Smooth muscle cell (in vitro differentiated cells): ENCODE data around the gene HDAC11. TPM values are rescaled to one million over a fixed set of nuclear protein-coding genes. Genes with fewer than 3 reads are reported as not detected.

ENCODE experiments used
- DNase-seq: peaks from one replicate; lab custom pipeline; 2025; ENCODE audit not compliant: unreplicated experiment; lab: John Stamatoyannopoulos, UW
- H2AFZ ChIP-seq: fragments of 200-600 bp; sonication (generic); 2 replicates; pipeline ENCODE4 v1.6.0; 2016; ENCODE audit warnings: antibody characterized with exemption, low read depth, mild to moderate bottlenecking
- H3F3A ChIP-seq: fragments of 200-600 bp; sonication (generic); 2 replicates; pipeline ENCODE4 v1.6.0; 2017; ENCODE audit warnings: antibody characterized with exemption, low read depth
- H3K27ac ChIP-seq: fragments of 200-600 bp; sonication (generic); 2 replicates; pipeline ENCODE4 v1.5.1; 2016; ENCODE audit warnings: low read depth, mild to moderate bottlenecking
- H3K27me3 ChIP-seq: fragments of 200-600 bp; sonication (generic); 2 replicates; pipeline ENCODE4 v1.6.1; 2016; ENCODE audit warnings: low read depth, mild to moderate bottlenecking
- H3K36me3 ChIP-seq: fragments of 200-600 bp; sonication (generic); 2 replicates; pipeline ENCODE4 v1.5.1; 2016; ENCODE audit warnings: low read depth
- H3K4me1 ChIP-seq: fragments of 200-600 bp; sonication (generic); 2 replicates; pipeline ENCODE4 v1.5.1; 2016; ENCODE audit warnings: low read depth
- H3K4me2 ChIP-seq: fragments of 200-600 bp; sonication (generic); 2 replicates; pipeline ENCODE4 v1.6.0; 2016; ENCODE audit warnings: mild to moderate bottlenecking
- H3K4me3 ChIP-seq: fragments of 200-600 bp; sonication (generic); 2 replicates; pipeline ENCODE4 v1.5.1; 2016; ENCODE audit warnings: mild to moderate bottlenecking
- H3K79me2 ChIP-seq: fragments of 200-600 bp; sonication (generic); 2 replicates; pipeline ENCODE4 v1.6.0; 2016; ENCODE audit warnings: low read depth, mild to moderate bottlenecking
- H3K9ac ChIP-seq: fragments of 200-600 bp; sonication (generic); 2 replicates; pipeline ENCODE4 v1.6.0; 2016; ENCODE audit warnings: low read depth
- H3K9me3 ChIP-seq: fragments of 200-600 bp; sonication (generic); replicated peaks from 2 replicates; pipeline ENCODE4 v1.5.1; 2016; ENCODE audit warnings: low read depth
- H4K20me1 ChIP-seq: fragments of 200-600 bp; sonication (generic); 2 replicates; pipeline ENCODE4 v1.6.0; 2016; ENCODE audit warnings: low read depth
- WGBS: methylation state at CpG from one replicate; pipeline ENCODE4 v1.1.7; 2016; ENCODE audit warnings: low lambda C conversion rate; 5-methylcytosine and 5-hydroxymethylcytosine counted together
- polyA plus RNA-seq: library from polyadenylated mRNA; unstranded; fragments of >200 nt; fragmentation: Nextera tagmentation; extraction: Ambion mirVana; gene quantifications from 2 replicates; pipeline ENCODE4 v1.2.1, GENCODE V29; 2016
- total RNA-seq: library from RNA; depleted of rRNA; stranded (reverse); fragments of >200 nt; gene quantifications from 2 replicates; pipeline ENCODE4 v1.2.3, GENCODE V29; 2014
- TF ChIP-seq, protein P1 (sequence below): fragments of 200-600 bp; sonication (generic); IDR thresholded peaks from 2 replicates; pipeline ENCODE4 v1.5.1; 2017; ENCODE audit warnings: borderline replicate concordance, mild to moderate bottlenecking, antibody characterized with exemption; ENCODE audit not compliant: insufficient read depth, poor library complexity, severe bottlenecking

Gene HDAC11
- total and polyA plus RNA-seq, 2 experiments from 2014 or later = 9.6 to 14.8 TPM

DNA sequence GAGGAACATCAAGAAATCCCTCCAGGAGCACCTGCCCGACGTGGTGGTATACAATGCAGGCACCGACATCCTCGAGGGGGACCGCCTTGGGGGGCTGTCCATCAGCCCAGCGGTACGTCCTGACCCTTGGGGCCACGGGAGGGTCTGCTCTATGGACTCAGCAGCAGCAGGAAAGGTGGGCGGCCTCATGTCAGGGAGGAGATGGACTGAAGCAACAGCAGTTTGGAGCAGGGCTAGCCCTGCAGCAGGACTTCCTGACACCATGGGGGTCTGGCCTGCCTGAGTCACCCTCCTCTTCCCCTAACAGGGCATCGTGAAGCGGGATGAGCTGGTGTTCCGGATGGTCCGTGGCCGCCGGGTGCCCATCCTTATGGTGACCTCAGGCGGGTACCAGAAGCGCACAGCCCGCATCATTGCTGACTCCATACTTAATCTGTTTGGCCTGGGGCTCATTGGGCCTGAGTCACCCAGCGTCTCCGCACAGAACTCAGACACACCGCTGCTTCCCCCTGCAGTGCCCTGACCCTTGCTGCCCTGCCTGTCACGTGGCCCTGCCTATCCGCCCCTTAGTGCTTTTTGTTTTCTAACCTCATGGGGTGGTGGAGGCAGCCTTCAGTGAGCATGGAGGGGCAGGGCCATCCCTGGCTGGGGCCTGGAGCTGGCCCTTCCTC lies 24.2 kb downstream of the HDAC11 start:
- WGBS = 87% methylated on average over 23 of the region's 23 CpGs
- H3F3A ChIP-seq = peaks cover 13% of the 10 kb centered on the region
- peaks cover 5% of the 10 kb centered on the region for H3K4me1 ChIP-seq
- H3K4me2 ChIP-seq = no peak overlapping the region
- no peak overlapping the region for H3K27ac ChIP-seq
- H3K27me3 ChIP-seq = no peaks in the 10 kb centered on the region
- H4K20me1 ChIP-seq = no peaks in the 10 kb centered on the region
- TF ChIP-seq, protein P1, sequence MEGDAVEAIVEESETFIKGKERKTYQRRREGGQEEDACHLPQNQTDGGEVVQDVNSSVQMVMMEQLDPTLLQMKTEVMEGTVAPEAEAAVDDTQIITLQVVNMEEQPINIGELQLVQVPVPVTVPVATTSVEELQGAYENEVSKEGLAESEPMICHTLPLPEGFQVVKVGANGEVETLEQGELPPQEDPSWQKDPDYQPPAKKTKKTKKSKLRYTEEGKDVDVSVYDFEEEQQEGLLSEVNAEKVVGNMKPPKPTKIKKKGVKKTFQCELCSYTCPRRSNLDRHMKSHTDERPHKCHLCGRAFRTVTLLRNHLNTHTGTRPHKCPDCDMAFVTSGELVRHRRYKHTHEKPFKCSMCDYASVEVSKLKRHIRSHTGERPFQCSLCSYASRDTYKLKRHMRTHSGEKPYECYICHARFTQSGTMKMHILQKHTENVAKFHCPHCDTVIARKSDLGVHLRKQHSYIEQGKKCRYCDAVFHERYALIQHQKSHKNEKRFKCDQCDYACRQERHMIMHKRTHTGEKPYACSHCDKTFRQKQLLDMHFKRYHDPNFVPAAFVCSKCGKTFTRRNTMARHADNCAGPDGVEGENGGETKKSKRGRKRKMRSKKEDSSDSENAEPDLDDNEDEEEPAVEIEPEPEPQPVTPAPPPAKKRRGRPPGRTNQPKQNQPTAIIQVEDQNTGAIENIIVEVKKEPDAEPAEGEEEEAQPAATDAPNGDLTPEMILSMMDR = no peak
- no peak overlapping the region for H2AFZ ChIP-seq
- H3K79me2 ChIP-seq = no peaks in the 10 kb centered on the region
- no peaks in the 10 kb centered on the region for H3K9me3 ChIP-seq
- no peak overlapping the region for H3K9ac ChIP-seq
- DNase-seq = no peak
- no peaks in the 10 kb centered on the region for H3K36me3 ChIP-seq
- no peak overlapping the region for H3K4me3 ChIP-seq

DNA sequence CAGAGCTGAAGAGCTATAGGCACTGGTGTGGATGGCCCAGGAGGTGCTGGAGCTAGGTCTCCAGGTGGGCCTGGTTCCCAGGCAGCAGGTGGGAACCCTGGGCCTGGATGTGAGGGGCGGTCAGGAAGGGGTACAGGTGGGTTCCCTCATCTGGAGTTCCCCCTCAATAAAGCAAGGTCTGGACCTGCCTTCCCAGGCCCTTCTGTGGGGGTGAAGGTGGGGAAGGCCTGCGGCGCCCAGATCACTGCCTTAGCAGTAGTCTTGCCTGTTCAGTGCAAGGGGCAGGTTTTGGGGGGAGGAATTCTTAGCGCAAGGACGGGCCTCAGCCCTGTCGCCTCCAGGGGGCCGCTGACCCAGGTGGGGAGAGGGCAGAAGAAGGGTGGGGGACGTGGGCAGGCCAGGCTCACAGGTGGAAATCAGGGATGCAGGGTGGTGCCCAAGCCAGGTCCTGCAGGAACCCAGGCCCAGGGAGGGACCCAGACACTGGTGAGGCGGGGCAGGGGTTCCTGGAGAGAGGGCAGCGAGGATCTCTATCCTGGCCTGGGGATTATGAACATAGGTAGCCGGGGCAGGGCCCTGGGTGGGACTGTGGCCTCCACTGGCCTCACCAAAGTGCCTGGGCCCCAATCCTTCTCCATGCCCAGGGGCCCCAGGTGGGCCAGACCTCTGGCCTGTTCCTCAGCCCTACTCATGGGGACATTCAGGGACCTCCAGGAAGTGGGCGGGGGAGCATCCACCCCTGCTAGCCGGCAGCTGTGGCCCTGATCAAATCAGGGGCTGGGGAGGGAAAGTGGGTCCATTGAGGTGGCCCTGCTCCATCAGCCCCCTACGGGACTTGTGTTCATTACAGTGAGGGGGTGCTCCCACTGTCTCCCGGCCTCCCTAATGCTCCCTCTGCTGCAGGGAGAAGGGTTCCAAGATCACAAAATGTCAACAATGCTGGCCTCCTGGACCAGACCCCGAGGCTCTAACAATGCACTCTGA lies 25.3 kb downstream of the HDAC11 start:
- Histone ChIP-seq H3K36me3 (no peaks in the 10 kb centered on the region), H3K27ac (no peak overlapping the region), H3K9ac (no peak overlapping the region), H3K79me2 (no peaks in the 10 kb centered on the region), H3K9me3 (no peaks in the 10 kb centered on the region), H3K27me3 (no peaks in the 10 kb centered on the region), H3K4me1 (peaks cover 5% of the 10 kb centered on the region), H4K20me1 (no peaks in the 10 kb centered on the region), H2AFZ (no peak overlapping the region), H3F3A (peaks cover 13% of the 10 kb centered on the region), H3K4me3 (no peak overlapping the region), H3K4me2 (no peak overlapping the region)
- DNase-seq = no peak
- WGBS = 94% methylated on average over 15 of the region's 16 CpGs
- TF ChIP-seq, protein P1 = no peak

GRCh38 chr3:13506239-13506638 lies 26.1 kb downstream of the HDAC11 start:
- Histone ChIP-seq H3K4me2 (no peak overlapping the region), H3K79me2 (no peaks in the 10 kb centered on the region), H3K27ac (no peak overlapping the region), H3K4me3 (no peak overlapping the region), H3K4me1 (peaks cover 5% of the 10 kb centered on the region), H3K27me3 (no peaks in the 10 kb centered on the region), H3K9ac (no peak overlapping the region), H3K36me3 (no peaks in the 10 kb centered on the region), H3F3A (peaks cover 13% of the 10 kb centered on the region), H4K20me1 (no peaks in the 10 kb centered on the region), H2AFZ (no peak overlapping the region), H3K9me3 (no peaks in the 10 kb centered on the region)
- TF ChIP-seq, protein P1 = no peak
- no peak for DNase-seq
- 100% methylated on average over 1 of the region's 1 CpG for WGBS
